Natural killer cell (primary cell): ENCODE measurements around the gene TMC6. TPM values are rescaled to one million over a fixed set of nuclear protein-coding genes. Genes with fewer than 3 reads are reported as not detected.
A peak's percentile ranks its signal among the peaks of the same experiment; 100 is the strongest.

Source experiments
- ATAC-seq, 3 donors: fragments of 150-1000 bp in 2 of 3; fragments of 200-7000 bp in 1 of 3; cut with Tn5 transposase; 1 replicate in 1 of 3; 2 replicates in 2 of 3; pipeline ENCODE4 v1.10.0; 2021; ENCODE audit warnings: mild to moderate bottlenecking in 2 of 3, moderate library complexity in 2 of 3
- DNase-seq, 2 donors: peaks; one replicate each; pipeline versions ENCODE4 v3.0.0 to v3.0.0-alpha.2; 2013 to 2021; ENCODE audit warnings: mixed read lengths in 1 of 2
- H3K27ac ChIP-seq: one replicate; pipeline ENCODE4 v1.5.1; 2013; ENCODE audit warnings: mild to moderate bottlenecking, low read length
- H3K27me3 ChIP-seq: one replicate; pipeline ENCODE4 v1.6.1; 2013; ENCODE audit warnings: low read length; ENCODE audit not compliant: control insufficient read depth, insufficient read depth
- H3K36me3 ChIP-seq: one replicate; pipeline ENCODE4 v1.6.1; 2013; ENCODE audit warnings: low read length; ENCODE audit not compliant: control insufficient read depth, insufficient read depth
- H3K4me1 ChIP-seq: one replicate; pipeline ENCODE4 v1.6.1; 2013; ENCODE audit warnings: low read length; ENCODE audit not compliant: control insufficient read depth, insufficient read depth
- H3K4me3 ChIP-seq: one replicate; pipeline ENCODE4 v1.5.1; 2013; ENCODE audit warnings: low read length
- H3K9me3 ChIP-seq: one replicate; pipeline ENCODE4 v1.6.1; 2013; ENCODE audit warnings: low read length; ENCODE audit not compliant: control insufficient read depth, insufficient read depth
- H3K27ac Mint-ChIP-seq, 2 donors: one replicate each; pipeline ENCODE4 v1.8.0; 2022; ENCODE audit warnings: mild to moderate bottlenecking in 2 of 2, mixed read lengths in 2 of 2, moderate library complexity in 1 of 2
- H3K27me3 Mint-ChIP-seq, 2 donors: one replicate each; pipeline ENCODE4 v1.8.0; 2022; ENCODE audit warnings: low read depth in 2 of 2, mixed read lengths in 2 of 2
- H3K36me3 Mint-ChIP-seq: one replicate; pipeline ENCODE4 v1.8.0; 2022; ENCODE audit warnings: mixed read lengths
- H3K4me1 Mint-ChIP-seq, 2 donors: one replicate each; pipeline ENCODE4 v1.8.0; 2022; ENCODE audit warnings: mixed read lengths in 2 of 2
- H3K4me3 Mint-ChIP-seq: one replicate; pipeline ENCODE4 v1.8.0; 2022; ENCODE audit warnings: mild to moderate bottlenecking, moderate library complexity, mixed read lengths
- H3K9me3 Mint-ChIP-seq, 2 donors: one replicate each; pipeline ENCODE4 v1.8.0; 2022; ENCODE audit warnings: mixed read lengths in 2 of 2
- WGBS: methylation state at CpG from one replicate; pipeline ENCODE4 v1.1.7; 2013; ENCODE audit warnings: missing lambda C conversion rate; ENCODE audit not compliant: insufficient coverage; 5-methylcytosine and 5-hydroxymethylcytosine counted together
- intact Hi-C: fragments of 100-400 bp; cut with micrococcal nuclease; formaldehyde crosslinking; loops from one replicate; pipeline ENCODE4 v1.14.2; 2022
- total RNA-seq, 4 donors: library from RNA; stranded (reverse); fragments of 120-200 nt in 1 of 4; gene quantifications; one replicate each; pipeline versions ENCODE4 v1.2.3 to v1.2.4, GENCODE V29; 2013 to 2022
- TF ChIP-seq, protein P1 (sequence below): fragments of 200-600 bp; IDR thresholded peaks from one replicate; pipeline ENCODE4 v1.8.0; 2022; ENCODE audit warnings: antibody characterized with exemption

TMC6 gene
- total RNA-seq, 3 donors from 2014 or later (not counting 1 experiment from before 2014, with no cell fraction given), result 653 to 825 (median 687) TPM

GRCh38 chr17:78113804-78114785, 14.5 kb downstream of the TMC6 start:
- 67% methylated on average over 25 of the region's 25 CpGs for whole genome bisulfite sequencing
- H3K4me3 Mint-ChIP-seq, result peak overlapping the region; percentile 50
- H3K27ac ChIP-seq, result peak overlapping the region; percentile 73

GRCh38 chr17:78112518-78113471, 15.8 kb downstream of the TMC6 start:
- WGBS, result 66% methylated on average over 33 of the region's 33 CpGs
- TF ChIP-seq, protein P1, sequence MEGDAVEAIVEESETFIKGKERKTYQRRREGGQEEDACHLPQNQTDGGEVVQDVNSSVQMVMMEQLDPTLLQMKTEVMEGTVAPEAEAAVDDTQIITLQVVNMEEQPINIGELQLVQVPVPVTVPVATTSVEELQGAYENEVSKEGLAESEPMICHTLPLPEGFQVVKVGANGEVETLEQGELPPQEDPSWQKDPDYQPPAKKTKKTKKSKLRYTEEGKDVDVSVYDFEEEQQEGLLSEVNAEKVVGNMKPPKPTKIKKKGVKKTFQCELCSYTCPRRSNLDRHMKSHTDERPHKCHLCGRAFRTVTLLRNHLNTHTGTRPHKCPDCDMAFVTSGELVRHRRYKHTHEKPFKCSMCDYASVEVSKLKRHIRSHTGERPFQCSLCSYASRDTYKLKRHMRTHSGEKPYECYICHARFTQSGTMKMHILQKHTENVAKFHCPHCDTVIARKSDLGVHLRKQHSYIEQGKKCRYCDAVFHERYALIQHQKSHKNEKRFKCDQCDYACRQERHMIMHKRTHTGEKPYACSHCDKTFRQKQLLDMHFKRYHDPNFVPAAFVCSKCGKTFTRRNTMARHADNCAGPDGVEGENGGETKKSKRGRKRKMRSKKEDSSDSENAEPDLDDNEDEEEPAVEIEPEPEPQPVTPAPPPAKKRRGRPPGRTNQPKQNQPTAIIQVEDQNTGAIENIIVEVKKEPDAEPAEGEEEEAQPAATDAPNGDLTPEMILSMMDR, result peak; percentile 98
- Mint-ChIP-seq H3K27me3 (no peaks in the 10 kb centered on the region), H3K9me3 (no peaks in the 10 kb centered on the region), H3K4me3 (peak overlapping the region; percentile 72), H3K36me3 (peaks cover 6% of the 10 kb centered on the region), H3K27ac (peak overlapping the region; percentile 79 to 91), H3K4me1 (peaks cover 36 to 50% of the 10 kb centered on the region in 2 donors)
- Histone ChIP-seq H3K4me3 (no peak overlapping the region), H3K9me3 (no peaks in the 10 kb centered on the region), H3K27me3 (no peaks in the 10 kb centered on the region), H3K36me3 (peaks cover 93% of the 10 kb centered on the region), H3K27ac (peak overlapping the region; percentile 73), H3K4me1 (peaks cover 41% of the 10 kb centered on the region)
- ATAC-seq, result peak; percentile 66 to 82 (median 71)
- intact Hi-C loops, result loop anchor here (1.0 kb wide), 3 partner anchors 22 to 139 kb away; no protein-coding TSS in a partner anchor
- peak; percentile 83 to 85 for DNase-seq

More at GRCh38 chr17:78113804-78114785, 14.5 kb downstream of the TMC6 start:
- H3K4me3 ChIP-seq, result no peak overlapping the region
- DNase-seq (peak; percentile 32 to 66), ATAC-seq (peak; percentile 78 to 89 (median 84))
- Mint-ChIP-seq H3K27ac (peak overlapping the region; percentile 79 to 91), H3K4me1 (peaks cover 39 to 51% of the 10 kb centered on the region in 2 donors), H3K27me3 (no peaks in the 10 kb centered on the region), H3K36me3 (peaks cover 6% of the 10 kb centered on the region), H3K9me3 (no peaks in the 10 kb centered on the region)
- intact Hi-C loops, result loop anchor here (1.0 kb wide), 1 partner anchor 137 kb away; no protein-coding TSS in a partner anchor
- no peaks in the 10 kb centered on the region for H3K9me3 ChIP-seq
- peaks cover 53% of the 10 kb centered on the region for H3K4me1 ChIP-seq
- no peaks in the 10 kb centered on the region for H3K27me3 ChIP-seq
- TF ChIP-seq, protein P1, result no peak
- peaks cover 92% of the 10 kb centered on the region for H3K36me3 ChIP-seq

GRCh38 chr17:78111727-78112517, 16.6 kb downstream of the TMC6 start:
- Mint-ChIP-seq H3K9me3 (no peaks in the 10 kb centered on the region), H3K36me3 (peaks cover 6% of the 10 kb centered on the region), H3K4me1 (peaks cover 35 to 47% of the 10 kb centered on the region in 2 donors), H3K27ac (peak overlapping the region; percentile 79 to 91), H3K27me3 (no peaks in the 10 kb centered on the region), H3K4me3 (no peak overlapping the region)
- Histone ChIP-seq H3K27ac (no peak overlapping the region), H3K4me1 (peaks cover 35% of the 10 kb centered on the region), H3K27me3 (no peaks in the 10 kb centered on the region), H3K36me3 (peaks cover 90% of the 10 kb centered on the region), H3K4me3 (no peak overlapping the region), H3K9me3 (no peaks in the 10 kb centered on the region)
- ATAC-seq, result no peak
- DNase-seq, result no peak
- TF ChIP-seq, protein P1, result no peak
- WGBS, result 93% methylated on average over 28 of the region's 28 CpGs
- intact Hi-C loops, result loop anchor here (1.0 kb wide), 2 partner anchors 22 to 64 kb away; no protein-coding TSS in a partner anchor
